ENCODE results near the gene RCL1. TPM values are rescaled to one million over a fixed set of nuclear protein-coding genes. Genes with fewer than 3 reads are reported as not detected.

Gene RCL1
- total RNA-seq, 1 donor from 2014 or later = 12.7 TPM

DNA sequence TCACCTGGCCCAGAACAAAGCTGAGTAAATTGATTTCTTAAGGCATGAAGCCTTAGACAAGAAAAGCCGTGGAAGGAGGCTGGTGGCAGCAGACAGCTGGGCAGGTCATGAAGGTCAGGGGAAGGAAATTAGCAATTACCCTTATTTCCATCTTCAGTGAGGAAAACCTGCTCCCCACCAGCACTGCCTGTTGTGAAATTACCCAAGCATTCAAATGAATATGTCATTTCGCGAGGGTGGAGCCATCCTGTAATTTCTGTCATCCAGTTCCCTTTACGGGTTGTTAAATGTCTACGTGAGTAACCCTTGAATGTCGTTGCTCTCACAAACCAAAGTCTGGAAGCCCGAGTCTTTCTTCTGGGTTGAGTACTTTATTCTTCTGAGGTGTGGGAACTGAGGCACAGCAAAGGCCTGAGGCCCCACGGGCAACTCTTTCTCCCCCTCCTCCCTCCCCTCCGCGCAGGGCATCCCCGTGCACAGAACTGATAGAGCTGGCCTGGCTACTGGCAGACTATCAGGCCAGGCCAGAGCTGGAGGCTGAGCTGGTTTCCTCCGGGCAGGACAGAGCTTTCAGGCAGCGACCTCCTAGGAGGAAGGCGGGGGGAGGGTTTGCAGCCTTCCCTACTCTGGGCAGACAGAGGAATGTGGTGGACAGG is 29.7 kb upstream of the RCL1 start:
- Mint-ChIP-seq H3K36me3 (ENCODE audit: low read depth) (no peaks in the 10 kb centered on the region), H3K27ac (ENCODE audit: unreplicated experiment) (no peak overlapping the region)
- TF ChIP-seq, protein P1, sequence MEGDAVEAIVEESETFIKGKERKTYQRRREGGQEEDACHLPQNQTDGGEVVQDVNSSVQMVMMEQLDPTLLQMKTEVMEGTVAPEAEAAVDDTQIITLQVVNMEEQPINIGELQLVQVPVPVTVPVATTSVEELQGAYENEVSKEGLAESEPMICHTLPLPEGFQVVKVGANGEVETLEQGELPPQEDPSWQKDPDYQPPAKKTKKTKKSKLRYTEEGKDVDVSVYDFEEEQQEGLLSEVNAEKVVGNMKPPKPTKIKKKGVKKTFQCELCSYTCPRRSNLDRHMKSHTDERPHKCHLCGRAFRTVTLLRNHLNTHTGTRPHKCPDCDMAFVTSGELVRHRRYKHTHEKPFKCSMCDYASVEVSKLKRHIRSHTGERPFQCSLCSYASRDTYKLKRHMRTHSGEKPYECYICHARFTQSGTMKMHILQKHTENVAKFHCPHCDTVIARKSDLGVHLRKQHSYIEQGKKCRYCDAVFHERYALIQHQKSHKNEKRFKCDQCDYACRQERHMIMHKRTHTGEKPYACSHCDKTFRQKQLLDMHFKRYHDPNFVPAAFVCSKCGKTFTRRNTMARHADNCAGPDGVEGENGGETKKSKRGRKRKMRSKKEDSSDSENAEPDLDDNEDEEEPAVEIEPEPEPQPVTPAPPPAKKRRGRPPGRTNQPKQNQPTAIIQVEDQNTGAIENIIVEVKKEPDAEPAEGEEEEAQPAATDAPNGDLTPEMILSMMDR (conservative IDR thresholded peaks at IDR 0.05) = peak; percentile 15

DNA sequence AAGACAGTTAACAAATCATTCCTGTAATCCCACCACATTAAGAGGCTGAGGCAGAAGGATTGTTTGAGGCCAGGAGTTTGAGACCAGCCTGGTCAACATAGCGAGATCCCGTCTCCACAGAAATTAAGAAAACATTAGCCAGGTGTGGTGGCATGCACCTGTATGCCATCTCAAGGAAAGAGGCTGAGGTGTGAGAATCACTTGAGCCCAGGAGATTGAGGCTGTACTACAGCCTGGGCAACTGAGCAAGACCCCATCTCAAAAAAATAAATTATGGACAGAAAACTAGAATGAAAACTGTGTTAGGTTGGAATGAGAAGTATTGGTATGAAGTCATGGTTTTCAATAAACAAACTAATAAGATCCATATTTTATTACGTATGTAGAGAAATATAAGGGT is 28.7 kb upstream of the RCL1 start:
- DNase-seq (ENCODE audit: low read depth, low spot score) = no peak
- Mint-ChIP-seq H3K27ac (ENCODE audit: unreplicated experiment) (no peak overlapping the region), H3K4me3 (no peak overlapping the region), H3K36me3 (ENCODE audit: low read depth) (no peaks in the 10 kb centered on the region), H3K4me1 (peaks cover 19% of the 10 kb centered on the region), H3K9me3 (no peaks in the 10 kb centered on the region), H3K27me3 (ENCODE audit: low read depth) (peaks cover 3% of the 10 kb centered on the region)
- TF ChIP-seq, protein P1 (conservative IDR thresholded peaks at IDR 0.05) = no peak

More for the DNA sequence above, 29.7 kb upstream of the RCL1 start:
- peak; percentile 8 for DNase-seq (ENCODE audit: low read depth, low spot score)
- H3K4me3 Mint-ChIP-seq = no peak overlapping the region
- H3K27me3 Mint-ChIP-seq (ENCODE audit: low read depth) = peaks cover 3% of the 10 kb centered on the region
- H3K4me1 Mint-ChIP-seq = peaks cover 19% of the 10 kb centered on the region
- no peaks in the 10 kb centered on the region for H3K9me3 Mint-ChIP-seq

DNA sequence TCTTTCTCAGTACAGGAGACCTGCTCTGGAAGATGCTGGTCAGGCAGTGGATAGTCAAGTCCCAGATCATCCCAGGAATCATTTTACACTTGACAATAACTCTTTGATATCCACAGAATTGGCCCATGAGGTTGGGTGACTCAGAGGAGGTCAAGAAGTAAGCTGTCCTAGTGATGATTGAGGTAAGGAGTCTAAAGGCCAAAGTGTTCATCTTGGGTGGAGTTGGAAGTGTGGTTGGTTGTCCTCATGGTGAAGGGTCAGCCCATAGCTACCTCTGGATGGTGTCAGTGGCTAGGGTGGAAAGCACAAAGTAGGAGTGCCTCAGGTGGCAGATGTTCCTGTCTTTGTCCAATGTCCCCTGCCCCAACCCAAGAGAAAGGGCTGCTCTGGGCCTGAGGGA is 24.1 kb upstream of the RCL1 start:
- Mint-ChIP-seq H3K4me1 (peaks cover 5% of the 10 kb centered on the region), H3K9me3 (no peaks in the 10 kb centered on the region), H3K27me3 (ENCODE audit: low read depth) (no peaks in the 10 kb centered on the region), H3K27ac (ENCODE audit: unreplicated experiment) (peak overlapping the region; percentile 76), H3K36me3 (ENCODE audit: low read depth) (no peaks in the 10 kb centered on the region), H3K4me3 (no peak overlapping the region)
- no peak for DNase-seq (ENCODE audit: low read depth, low spot score)
- TF ChIP-seq, protein P1 (conservative IDR thresholded peaks at IDR 0.05) = no peak

DNA sequence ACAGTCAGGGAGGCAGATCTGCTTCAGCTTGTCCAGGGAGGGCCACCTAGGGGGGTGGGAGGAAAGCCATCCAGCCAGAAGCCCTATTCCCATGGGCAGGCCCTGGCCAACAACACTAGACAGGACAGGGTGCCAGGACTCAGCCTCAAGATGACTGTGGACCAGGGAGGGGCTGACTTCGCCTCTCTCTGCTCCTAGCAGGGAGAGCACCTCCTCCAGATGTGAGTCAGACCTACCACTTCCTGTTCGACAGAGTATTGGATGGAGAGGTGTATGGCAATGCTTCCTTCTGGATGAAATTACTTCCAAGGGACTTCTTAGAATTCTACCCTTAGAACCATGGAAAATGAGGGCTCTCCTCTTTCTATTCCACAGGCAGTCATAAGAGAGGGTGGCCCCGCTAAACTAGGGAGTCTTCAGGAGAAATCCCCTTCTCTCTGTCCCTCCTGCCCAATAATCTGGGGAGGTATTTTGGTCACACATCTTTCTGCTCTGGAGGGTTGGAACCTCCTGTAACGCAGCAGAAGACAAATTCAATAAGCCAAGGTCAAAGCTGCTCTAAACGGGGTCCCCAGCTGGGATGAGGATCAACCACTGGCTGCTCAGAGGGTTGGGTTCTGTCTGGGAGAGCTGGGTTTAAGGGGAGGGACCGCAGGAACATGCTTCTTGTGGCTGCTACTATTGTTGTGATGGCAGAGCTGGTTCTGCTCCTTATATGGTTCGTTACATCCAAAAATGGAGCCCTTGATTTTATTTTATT is 23.2 kb upstream of the RCL1 start:
- TF ChIP-seq, protein P1 (conservative IDR thresholded peaks at IDR 0.05) = no peak
- H3K36me3 Mint-ChIP-seq (ENCODE audit: low read depth) = no peaks in the 10 kb centered on the region
- H3K27me3 Mint-ChIP-seq (ENCODE audit: low read depth) = no peaks in the 10 kb centered on the region
- H3K27ac Mint-ChIP-seq (ENCODE audit: unreplicated experiment) = no peak overlapping the region
- H3K9me3 Mint-ChIP-seq = no peaks in the 10 kb centered on the region
- no peak overlapping the region for H3K4me3 Mint-ChIP-seq
- H3K4me1 Mint-ChIP-seq = peaks cover 4% of the 10 kb centered on the region
- DNase-seq (ENCODE audit: low read depth, low spot score) = no peak

DNA sequence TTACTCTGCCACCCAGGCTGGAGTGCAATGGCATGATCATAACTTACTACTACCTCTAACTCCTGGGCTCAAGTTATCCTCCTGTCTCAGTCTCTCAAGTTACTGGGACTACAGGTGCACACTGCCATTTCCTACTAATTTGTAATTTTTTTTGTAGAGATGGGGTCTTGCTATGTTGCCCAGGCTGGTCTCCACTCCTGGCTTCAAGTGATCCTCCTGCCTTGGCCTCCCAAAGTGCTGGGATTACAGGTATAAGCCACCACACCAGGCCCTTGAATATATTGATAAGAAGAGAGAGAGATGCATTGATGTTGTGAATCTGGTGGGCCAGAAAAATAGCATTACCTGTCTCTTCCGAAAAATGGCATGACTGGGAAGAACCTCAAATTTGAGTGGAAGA is 21.0 kb upstream of the RCL1 start:
- H3K36me3 Mint-ChIP-seq (ENCODE audit: low read depth) = no peaks in the 10 kb centered on the region
- TF ChIP-seq, protein P1 (conservative IDR thresholded peaks at IDR 0.05) = no peak
- no peak overlapping the region for H3K4me3 Mint-ChIP-seq
- H3K9me3 Mint-ChIP-seq = peaks cover 4% of the 10 kb centered on the region
- no peak for DNase-seq (ENCODE audit: low read depth, low spot score)
- H3K27me3 Mint-ChIP-seq (ENCODE audit: low read depth) = no peaks in the 10 kb centered on the region
- H3K4me1 Mint-ChIP-seq = peaks cover 4% of the 10 kb centered on the region
- no peak overlapping the region for H3K27ac Mint-ChIP-seq (ENCODE audit: unreplicated experiment)

Data from neural crest cell (in vitro differentiated cells).